Right atrium auricular region (tissue), 2 donors: ENCODE measurements around the gene CEP170B. TPM values are rescaled to one million over a fixed set of nuclear protein-coding genes. Genes with fewer than 3 reads are reported as not detected.
A peak's percentile ranks its signal among the peaks of the same experiment; 100 is the strongest.

Experiments used
- DNase-seq: peaks from one replicate; pipeline ENCODE4 v3.0.0-alpha.2; 2019; ENCODE audit warnings: low spot score
- H3K27ac ChIP-seq, 2 donors: fragments of 200-600 bp; sonication (generic); 1 replicate in 1 of 2; 2 replicates in 1 of 2; pipeline ENCODE4 v1.5.1; 2016 to 2019
- H3K27me3 ChIP-seq, 2 donors: fragments of 200-600 bp; sonication (generic); one replicate each; pipeline versions ENCODE4 v1.5.1 to v1.6.0; 2017 to 2019
- H3K36me3 ChIP-seq: fragments of 200-600 bp; sonication (generic); one replicate; pipeline ENCODE4 v1.5.1; 2016
- H3K4me1 ChIP-seq, 2 donors: fragments of 200-600 bp; sonication (generic); one replicate each; pipeline versions ENCODE4 v1.5.1 to v1.6.0; 2017 to 2019
- H3K4me3 ChIP-seq, 2 donors: fragments of 200-600 bp; sonication (generic); 1 replicate in 1 of 2; 2 replicates in 1 of 2; pipeline ENCODE4 v1.5.1; 2017 to 2019; ENCODE audit warnings: mild to moderate bottlenecking in 1 of 2, moderate library complexity in 1 of 2
- H3K9me3 ChIP-seq, 2 donors: fragments of 200-600 bp; sonication (generic); one replicate each; pipeline ENCODE4 v1.5.1; 2019
- total RNA-seq, 2 donors: library from RNA; depleted of rRNA; stranded (reverse); fragments of >200 nt; gene quantifications; one replicate each; pipeline ENCODE4 v1.1.0, GENCODE V29; 2016
- TF ChIP-seq, protein P1 (sequence below), 2 donors: fragments of 200-600 bp; sonication (generic); IDR thresholded peaks; one replicate each; pipeline ENCODE4 v1.5.1; 2019; ENCODE audit warnings: antibody characterized with exemption in 2 of 2

The CEP170B gene
- total RNA-seq, 2 donors from 2014 or later, result 7.9 to 15.1 TPM

DNA sequence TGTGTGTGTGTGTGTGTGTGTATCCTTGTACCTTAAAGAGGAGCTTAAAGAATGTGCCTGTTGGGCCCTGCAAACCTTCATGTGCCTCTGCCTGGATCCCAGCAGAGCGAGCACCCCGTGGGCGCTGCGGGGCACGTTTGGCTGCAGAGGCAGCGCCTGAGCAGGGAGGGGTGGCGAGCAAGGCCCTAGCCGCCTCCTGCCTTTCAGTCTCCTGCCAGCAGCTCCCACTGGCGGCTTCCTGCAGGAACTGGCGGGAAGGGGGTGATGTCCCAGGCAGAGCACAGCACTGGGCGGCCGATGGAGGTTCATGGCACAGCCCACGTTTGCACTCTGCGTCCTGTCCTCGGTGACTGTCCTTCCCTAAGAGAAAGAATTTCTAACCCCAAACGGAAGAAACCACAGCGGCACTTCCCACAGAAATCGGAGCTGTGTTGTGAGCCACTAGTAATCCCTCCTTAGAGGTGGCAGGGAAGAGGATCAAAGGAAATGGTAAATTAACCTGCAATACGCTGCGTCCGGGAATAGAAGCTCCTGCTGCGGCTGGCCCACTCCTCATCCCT, 44.3 kb upstream of the CEP170B start:
- DNase-seq, result no peak
- H3K27me3 ChIP-seq, result no peaks in the 10 kb centered on the region
- peaks cover 0 to 25% of the 10 kb centered on the region in 2 donors for H3K4me1 ChIP-seq
- H3K36me3 ChIP-seq, result no peaks in the 10 kb centered on the region
- no peaks in the 10 kb centered on the region for H3K9me3 ChIP-seq
- H3K4me3 ChIP-seq, result no peak overlapping the region
- H3K27ac ChIP-seq, result no peak overlapping the region
- TF ChIP-seq, protein P1, sequence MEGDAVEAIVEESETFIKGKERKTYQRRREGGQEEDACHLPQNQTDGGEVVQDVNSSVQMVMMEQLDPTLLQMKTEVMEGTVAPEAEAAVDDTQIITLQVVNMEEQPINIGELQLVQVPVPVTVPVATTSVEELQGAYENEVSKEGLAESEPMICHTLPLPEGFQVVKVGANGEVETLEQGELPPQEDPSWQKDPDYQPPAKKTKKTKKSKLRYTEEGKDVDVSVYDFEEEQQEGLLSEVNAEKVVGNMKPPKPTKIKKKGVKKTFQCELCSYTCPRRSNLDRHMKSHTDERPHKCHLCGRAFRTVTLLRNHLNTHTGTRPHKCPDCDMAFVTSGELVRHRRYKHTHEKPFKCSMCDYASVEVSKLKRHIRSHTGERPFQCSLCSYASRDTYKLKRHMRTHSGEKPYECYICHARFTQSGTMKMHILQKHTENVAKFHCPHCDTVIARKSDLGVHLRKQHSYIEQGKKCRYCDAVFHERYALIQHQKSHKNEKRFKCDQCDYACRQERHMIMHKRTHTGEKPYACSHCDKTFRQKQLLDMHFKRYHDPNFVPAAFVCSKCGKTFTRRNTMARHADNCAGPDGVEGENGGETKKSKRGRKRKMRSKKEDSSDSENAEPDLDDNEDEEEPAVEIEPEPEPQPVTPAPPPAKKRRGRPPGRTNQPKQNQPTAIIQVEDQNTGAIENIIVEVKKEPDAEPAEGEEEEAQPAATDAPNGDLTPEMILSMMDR (IDR thresholded peaks at IDR 0.05), result peak; percentile 38 to 61

DNA sequence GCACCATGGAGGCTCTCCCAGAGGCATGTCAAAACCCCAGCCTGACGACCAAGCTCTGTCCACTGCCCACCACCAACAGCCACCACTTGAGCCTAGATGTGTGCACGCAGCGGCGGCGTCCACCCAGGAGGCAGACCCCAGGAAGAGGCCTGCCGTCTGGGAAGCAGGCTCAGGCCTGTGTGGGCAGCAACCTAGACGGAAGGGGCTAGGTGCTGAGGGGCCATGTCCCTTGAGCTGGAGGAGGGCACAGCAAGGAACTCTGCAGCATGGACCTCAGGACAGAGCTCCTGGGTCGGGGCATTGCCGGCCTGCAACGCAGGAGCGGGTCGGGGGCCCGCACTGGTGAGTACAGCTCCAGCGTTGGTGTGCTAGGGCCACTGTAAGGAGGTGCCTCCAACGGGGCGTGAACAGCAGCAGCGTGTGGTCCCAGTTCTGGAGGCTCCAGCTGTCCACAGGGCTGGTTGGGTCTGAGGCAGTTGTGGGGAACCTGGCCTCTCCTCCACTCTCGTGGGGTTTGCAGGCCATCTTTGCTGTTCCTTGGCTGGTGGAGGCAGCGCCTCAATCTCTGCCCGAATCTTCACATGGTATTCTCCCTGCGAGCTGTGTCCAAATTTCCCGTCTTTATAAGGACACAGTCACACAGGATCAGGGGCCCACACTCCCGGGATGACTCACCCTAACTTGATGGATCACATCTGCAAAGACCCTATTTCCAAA, 43.7 kb upstream of the CEP170B start:
- no peaks in the 10 kb centered on the region for H3K36me3 ChIP-seq
- no peak for DNase-seq
- H3K27me3 ChIP-seq, result no peaks in the 10 kb centered on the region
- H3K4me1 ChIP-seq, result peaks cover 0 to 29% of the 10 kb centered on the region in 2 donors
- TF ChIP-seq, protein P1 (IDR thresholded peaks at IDR 0.05), result no peak
- H3K9me3 ChIP-seq, result no peaks in the 10 kb centered on the region
- no peak overlapping the region for H3K4me3 ChIP-seq
- H3K27ac ChIP-seq, result no peak overlapping the region

DNA sequence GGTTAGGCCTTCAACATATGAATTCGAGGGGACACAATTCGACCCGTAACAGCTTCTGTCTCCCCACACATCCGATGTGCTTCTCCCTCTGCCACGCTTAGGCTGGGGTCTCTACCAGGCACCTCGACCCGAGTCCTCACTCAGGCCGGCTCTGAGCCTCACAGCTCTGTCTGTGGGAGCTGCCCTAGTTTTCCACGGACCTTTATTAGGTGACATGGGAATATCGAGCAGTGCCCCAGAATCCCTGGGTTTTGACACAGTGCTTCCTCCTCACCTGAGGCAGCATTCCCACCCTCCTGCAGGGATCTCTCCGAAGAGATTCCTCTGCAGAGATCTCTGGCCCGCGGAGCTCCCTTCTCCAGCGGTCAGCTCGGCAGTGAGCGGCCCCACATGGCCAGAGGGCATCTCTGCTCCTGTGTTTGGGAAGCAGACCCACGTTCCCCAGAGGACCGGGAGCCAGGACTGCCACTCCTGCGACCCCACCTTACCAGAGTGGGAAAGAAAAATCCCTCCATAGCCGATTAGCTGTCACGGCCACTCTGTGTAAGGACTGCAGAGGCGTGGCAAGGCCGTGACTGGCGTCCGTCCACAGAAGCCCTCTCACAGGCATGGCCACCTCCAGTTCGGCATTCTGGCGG, 43.0 kb upstream of the CEP170B start:
- Histone ChIP-seq H3K4me1 (peaks cover 0 to 27% of the 10 kb centered on the region in 2 donors), H3K9me3 (no peaks in the 10 kb centered on the region), H3K36me3 (no peaks in the 10 kb centered on the region), H3K27me3 (no peaks in the 10 kb centered on the region), H3K27ac (no peak overlapping the region), H3K4me3 (no peak overlapping the region)
- TF ChIP-seq, protein P1 (IDR thresholded peaks at IDR 0.05), result no peak
- no peak for DNase-seq

DNA sequence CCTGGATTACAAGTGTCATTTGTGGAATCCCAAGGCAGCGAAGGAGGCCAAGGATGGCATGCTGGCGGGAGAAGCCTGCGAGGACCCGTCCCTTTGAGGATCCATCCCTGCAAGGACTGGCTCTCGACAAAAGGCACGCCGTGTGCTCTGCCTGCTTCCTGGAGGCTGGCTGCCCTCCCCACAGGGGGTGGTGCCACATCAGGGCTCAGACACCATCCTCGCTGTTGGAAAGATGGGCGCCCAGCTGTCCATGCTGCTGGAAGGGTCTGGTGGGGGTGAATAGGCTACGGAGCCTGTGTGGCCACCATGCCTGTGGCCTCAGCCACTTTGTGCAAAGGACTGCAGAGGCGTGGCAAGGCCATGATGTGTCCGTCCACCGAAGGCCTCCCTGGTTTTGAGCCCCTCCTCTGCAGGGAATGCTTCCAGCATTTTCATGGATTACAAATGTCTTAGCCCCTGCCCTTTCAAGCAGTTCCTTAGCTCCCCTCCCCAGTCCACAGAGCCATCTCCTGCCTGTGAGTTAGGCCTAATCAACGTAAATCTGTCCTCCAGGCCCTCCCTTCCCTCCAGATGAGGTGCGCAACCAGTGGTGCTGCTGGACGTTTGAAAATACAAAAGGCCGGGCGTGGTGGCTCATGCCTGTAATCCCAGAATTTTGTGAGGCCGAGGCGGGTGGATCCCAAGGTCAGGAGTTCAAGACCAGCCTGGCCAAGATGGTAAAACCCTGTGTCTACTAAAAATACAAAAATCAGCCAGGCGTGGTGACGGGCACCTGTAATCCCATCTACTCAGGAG, 42.0 kb upstream of the CEP170B start:
- no peaks in the 10 kb centered on the region for H3K36me3 ChIP-seq
- TF ChIP-seq, protein P1 (IDR thresholded peaks at IDR 0.05), result no peak
- H3K27me3 ChIP-seq, result no peaks in the 10 kb centered on the region
- DNase-seq, result no peak
- no peaks in the 10 kb centered on the region for H3K9me3 ChIP-seq
- no peak overlapping the region for H3K27ac ChIP-seq
- H3K4me3 ChIP-seq, result no peak overlapping the region
- peaks cover 0 to 31% of the 10 kb centered on the region in 2 donors for H3K4me1 ChIP-seq

DNA sequence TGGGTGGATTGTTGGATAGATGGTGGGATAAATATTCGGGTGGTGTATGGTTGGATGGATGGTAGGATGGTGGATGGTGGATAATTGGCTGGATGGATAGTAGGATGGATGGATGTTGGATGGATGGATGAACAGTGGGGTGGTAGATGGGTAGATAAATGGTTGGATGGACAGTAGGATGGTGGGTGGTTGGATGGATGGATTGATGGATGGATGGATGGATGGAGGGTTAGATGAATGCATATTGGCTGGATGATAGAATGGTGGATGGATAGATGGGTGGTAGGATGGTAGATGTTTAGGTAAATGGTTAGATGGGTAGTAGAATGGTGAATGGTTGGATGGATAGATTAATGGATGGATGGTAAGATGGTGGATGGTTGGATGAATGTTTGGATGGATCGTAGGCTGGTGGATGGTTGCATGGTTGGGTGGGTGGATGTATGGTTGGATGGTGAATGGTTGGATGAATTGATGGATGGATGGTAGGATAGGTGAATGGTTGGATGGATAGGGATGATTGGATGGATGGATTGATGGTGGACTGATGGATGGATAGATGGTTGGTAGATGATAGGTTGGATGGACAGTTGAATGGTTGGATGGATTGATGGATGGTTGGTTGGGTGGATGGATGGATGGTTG, 40.6 kb upstream of the CEP170B start:
- no peaks in the 10 kb centered on the region for H3K9me3 ChIP-seq
- peaks cover 0 to 31% of the 10 kb centered on the region in 2 donors for H3K4me1 ChIP-seq
- no peak overlapping the region for H3K4me3 ChIP-seq
- TF ChIP-seq, protein P1 (IDR thresholded peaks at IDR 0.05), result no peak
- no peaks in the 10 kb centered on the region for H3K36me3 ChIP-seq
- H3K27me3 ChIP-seq, result no peaks in the 10 kb centered on the region
- H3K27ac ChIP-seq, result no peak overlapping the region
- DNase-seq, result no peak
